Renal cortical epithelial cell (primary cell): ENCODE measurements around the gene TMEM214. TPM values are rescaled to one million over a fixed set of nuclear protein-coding genes. Genes with fewer than 3 reads are reported as not detected.
A peak's percentile ranks its signal among the peaks of the same experiment; 100 is the strongest.

Experiments
- DNase-seq: peaks from one replicate; pipeline ENCODE4 v3.0.0-alpha.2; 2011; ENCODE audit warnings: low read depth
- total RNA-seq: library from RNA; depleted of rRNA; stranded (reverse); fragments of >200 nt; gene quantifications from 2 replicates; pipeline ENCODE4 v1.2.3, GENCODE V29; 2014

Gene TMEM214
- total RNA-seq, 1 donor from 2014 or later, result 29.3 TPM

- no peak for DNase-seq
Measured at GRCh38 chr2:27084297-27085061, 51.7 kb downstream of the TMEM214 start.

GRCh38 chr2:27085062-27085672 lies 52.4 kb downstream of the TMEM214 start:
- DNase-seq, result no peak

- peak; percentile 33 for DNase-seq
Measured at GRCh38 chr2:27085673-27086089, 52.9 kb downstream of the TMEM214 start.

GRCh38 chr2:27086090-27086723 lies 53.4 kb downstream of the TMEM214 start:
- peak; percentile 67 for DNase-seq

GRCh38 chr2:27086724-27087593 lies 54.2 kb downstream of the TMEM214 start, which contains the start of gene KHK:
Gene KHK (plus strand): TSS chr2:27086772. CDS start chr2:27087260, 488 bp downstream.
- DNase-seq, result no peak

GRCh38 chr2:27087823-27088410 lies 55.2 kb downstream of the TMEM214 start:
- DNase-seq, result no peak

GRCh38 chr2:27088634-27089033 lies 55.9 kb downstream of the TMEM214 start:
- no peak for DNase-seq

GRCh38 chr2:27089111-27089954 lies 56.6 kb downstream of the TMEM214 start:
- no peak for DNase-seq

Other genes starting within 250 kb of the TMEM214 start
- gene CENPA, start 246.9 kb upstream of the TMEM214 start, total RNA-seq, result 0.50 and 5.6 TPM in 2 replicates
- not detected in 2 replicates for gene DPYSL5, start 184.8 kb upstream of the TMEM214 start, total RNA-seq
- gene MAPRE3, start 62.3 kb upstream of the TMEM214 start, total RNA-seq, result 1.6 and 6.5 TPM in 2 replicates
- 23.6 and 35.0 TPM in 2 replicates for gene AGBL5, start 18.7 kb downstream of the TMEM214 start, total RNA-seq
- 302 and 423 TPM in 2 replicates for gene OST4, start 38.7 kb downstream of the TMEM214 start, total RNA-seq
- gene EMILIN1, start 45.6 kb downstream of the TMEM214 start, total RNA-seq, result 0.30 and 0.69 TPM in 2 replicates
- gene KHK, start 53.8 kb downstream of the TMEM214 start, total RNA-seq, result 1.1 and 3.0 TPM in 2 replicates
- 0.20 and 1.6 TPM in 2 replicates for gene CGREF1, start 86.2 kb downstream of the TMEM214 start, total RNA-seq
- 0.10 TPM in 1 of 2 replicates, not detected in the other for gene ABHD1, start 90.8 kb downstream of the TMEM214 start, total RNA-seq
- 37.5 and 53.0 TPM in 2 replicates for gene PREB, start 101.7 kb downstream of the TMEM214 start, total RNA-seq
- gene PRR30, start 106.4 kb downstream of the TMEM214 start, total RNA-seq, result not detected in 2 replicates
- not detected in 2 replicates for gene TCF23, start 116.0 kb downstream of the TMEM214 start, total RNA-seq
- 101 and 131 TPM in 2 replicates for gene ATRAID, start 179.1 kb downstream of the TMEM214 start, total RNA-seq
- gene SLC5A6, start 179.3 kb downstream of the TMEM214 start, total RNA-seq, result 29.3 and 36.8 TPM in 2 replicates
- gene CAD, start 184.4 kb downstream of the TMEM214 start, total RNA-seq, result 23.4 and 53.5 TPM in 2 replicates
- 0.10 TPM in 1 of 2 replicates, not detected in the other for gene SLC30A3, start 230.1 kb downstream of the TMEM214 start, total RNA-seq
- not detected in 2 replicates for gene DNAJC5G, start 242.5 kb downstream of the TMEM214 start, total RNA-seq
- gene TRIM54, start 249.5 kb downstream of the TMEM214 start, total RNA-seq, result 0.17 TPM in 1 of 2 replicates, not detected in the other